GM12878 (cell line): ENCODE measurements around the gene BCAN. TPM values are rescaled to one million over a fixed set of nuclear protein-coding genes. Genes with fewer than 3 reads are reported as not detected.

Experiments used
- ASH2L ChIP-seq: fragments of 300-600, 200-600 bp; sonication (generic); IDR thresholded peaks from 2 replicates; pipeline ENCODE4 v1.6.1; 2017; ENCODE audit warnings: low read depth, mild to moderate bottlenecking, borderline replicate concordance
- ATF7 ChIP-seq: fragments of 450-650 bp; IDR thresholded peaks from 2 replicates; pipeline ENCODE4 v1.6.1; 2016; ENCODE audit warnings: low read depth, mild to moderate bottlenecking
- CHD2 ChIP-seq: IDR thresholded peaks from 2 replicates; pipeline ENCODE4 v1.6.1; 2011; ENCODE audit warnings: low read depth, low read length, improper control_type of control experiment, borderline replicate concordance
- CREB1 ChIP-seq: IDR thresholded peaks from 2 replicates; pipeline ENCODE4 v1.6.1; 2012; ENCODE audit warnings: low read depth, mild to moderate bottlenecking, inconsistent platforms
- ETV6 ChIP-seq, 2 experiments: fragments of 450-650 bp in 1 of 2; IDR thresholded peaks in 1 of 2; conservative IDR thresholded peaks in 1 of 2; 2 replicates each; pipeline ENCODE4 v1.6.1; 2014; ENCODE audit warnings: antibody characterized with exemption in 1 of 2, borderline replicate concordance in 1 of 2, low read depth in 1 of 2, mild to moderate bottlenecking in 1 of 2, moderate library complexity in 1 of 2
- FOXM1 ChIP-seq: IDR thresholded peaks from 2 replicates; pipeline ENCODE4 v1.6.1; 2012; ENCODE audit warnings: low read depth, mild to moderate bottlenecking, inconsistent platforms, low read length, moderate library complexity
- GATAD2B ChIP-seq: fragments of 450-650 bp; conservative IDR thresholded peaks from 2 replicates; pipeline ENCODE4 v1.6.1; 2017; ENCODE audit warnings: low read depth, mild to moderate bottlenecking, moderate library complexity
- HDGF ChIP-seq: fragments of 450-650 bp; IDR thresholded peaks from 2 replicates; pipeline ENCODE4 v1.6.1; 2016; ENCODE audit warnings: antibody characterized with exemption
- IKZF1 ChIP-seq: fragments of 450-650 bp; conservative IDR thresholded peaks from 2 replicates; pipeline ENCODE4 v1.6.1; 2017; ENCODE audit warnings: antibody characterized with exemption, mild to moderate bottlenecking
- JUNB ChIP-seq: IDR thresholded peaks from 2 replicates; pipeline ENCODE4 v1.6.1; 2016; ENCODE audit warnings: antibody characterized with exemption, mild to moderate bottlenecking
- PAX8 ChIP-seq: fragments of 450-650 bp; IDR thresholded peaks from 2 replicates; pipeline ENCODE4 v1.6.1; 2017; ENCODE audit warnings: mild to moderate bottlenecking, moderate library complexity
- RAD21 ChIP-seq: IDR thresholded peaks from 2 replicates; pipeline ENCODE4 v1.6.1; 2011; ENCODE audit warnings: mild to moderate bottlenecking, low read depth, low read length, moderate library complexity; ENCODE audit not compliant: insufficient read depth
- RCOR1 ChIP-seq: conservative IDR thresholded peaks from 2 replicates; pipeline ENCODE4 v1.6.1; 2012; ENCODE audit warnings: low read depth, low read length, improper control_type of control experiment
- RELA ChIP-seq: fragments of 450-650 bp; IDR thresholded peaks from 2 replicates; pipeline ENCODE4 v1.8.0; 2014; ENCODE audit warnings: borderline replicate concordance; ENCODE audit not compliant: partially characterized antibody
- SMC3 ChIP-seq: IDR thresholded peaks from 2 replicates; pipeline ENCODE4 v1.6.1; 2011; ENCODE audit warnings: low read length, improper control_type of control experiment, borderline replicate concordance
- polyA plus RNA-seq, 11 experiments: library from polyadenylated mRNA; depleted of rRNA in 4 of 11; unstranded in 6 of 11; stranded (reverse) in 5 of 11; fragments of >200 nt; fragmentation: Nextera tagmentation in 4 of 11; fragmentation: Illumina TruSeq in 1 of 11; extraction: Ambion mirVana in 4 of 11; extraction: Trizol in 1 of 11; gene quantifications; 1 replicate in 1 of 11; 2 replicates in 10 of 11; pipeline versions ENCODE4 v1.2.1 to v1.2.3, GENCODE V29; 2011 to 2016; ENCODE audit warnings: inconsistent platforms in 2 of 11, missing spikeins in 2 of 11, low read depth in 1 of 11
- total RNA-seq, 4 experiments: library from RNA; depleted of rRNA in 3 of 4; stranded (reverse); fragments of >200 nt in 3 of 4; fragmentation: Illumina TruSeq in 1 of 4; extraction: Trizol in 1 of 4; gene quantifications; 2 replicates each; pipeline versions ENCODE4 v1.2.1 to v1.2.3, GENCODE V29; 2013 to 2021
- TF ChIP-seq, protein P1 (sequence below), 3 experiments: IDR thresholded peaks in 2 of 3; conservative IDR thresholded peaks in 1 of 3; 2 replicates each; pipeline ENCODE4 v1.5.1; 2011; ENCODE audit warnings: low read depth in 3 of 3, low read length in 3 of 3, mild to moderate bottlenecking in 3 of 3, control low read depth in 2 of 3, moderate library complexity in 2 of 3, inconsistent platforms in 1 of 3, mixed read lengths in 1 of 3; ENCODE audit not compliant: control insufficient read depth in 2 of 3, insufficient read depth in 1 of 3; ENCODE audit errors: extremely low read depth in 1 of 3
- TF ChIP-seq, protein P2 (sequence below): fragments of 450-650 bp; IDR thresholded peaks from 2 replicates; pipeline ENCODE4 v1.6.1; 2017; ENCODE audit warnings: mild to moderate bottlenecking, low read depth, inconsistent platforms; ENCODE audit not compliant: poor library complexity, severe bottlenecking
- TF ChIP-seq, protein P3 (sequence below): fragments of 450-650 bp; IDR thresholded peaks from 2 replicates; pipeline ENCODE4 v1.6.1; 2017; ENCODE audit warnings: mild to moderate bottlenecking, moderate library complexity

BCAN gene
- total and polyA plus RNA-seq, 10 of the 15 experiments (the other 5 are each of a cell fraction or from before 2014, with no cell fraction given): 0.05 to 1.3 (median 0.18) TPM; not detected in 1

DNA sequence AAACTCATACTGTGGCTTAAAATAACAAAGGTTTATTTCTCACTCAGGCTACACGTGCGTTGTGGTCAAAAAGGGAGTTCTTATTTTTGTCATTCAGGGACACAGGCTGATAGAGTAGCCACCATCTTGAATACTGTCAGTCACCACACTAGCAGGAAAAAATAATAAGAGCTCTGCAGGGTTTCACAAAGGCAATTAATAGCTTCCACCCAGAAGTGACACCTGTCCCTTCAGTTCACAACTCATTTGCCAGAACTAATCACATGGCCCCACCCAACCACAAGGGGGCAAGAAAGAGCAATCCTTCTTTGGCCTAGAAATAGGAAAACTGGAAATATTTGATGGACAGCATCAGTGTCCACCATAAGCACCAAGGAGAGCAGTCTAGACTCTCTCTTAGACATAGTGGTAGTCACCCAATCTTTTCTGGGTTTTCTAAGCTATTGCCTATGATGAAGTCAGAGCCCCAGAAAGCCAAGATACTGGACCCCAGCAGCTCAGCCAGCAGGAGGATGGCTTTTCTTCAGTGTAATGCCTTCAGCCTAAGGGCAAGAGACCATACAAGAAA is 14.5 kb upstream of the BCAN start (continued):
- TF ChIP-seq, protein P1, sequence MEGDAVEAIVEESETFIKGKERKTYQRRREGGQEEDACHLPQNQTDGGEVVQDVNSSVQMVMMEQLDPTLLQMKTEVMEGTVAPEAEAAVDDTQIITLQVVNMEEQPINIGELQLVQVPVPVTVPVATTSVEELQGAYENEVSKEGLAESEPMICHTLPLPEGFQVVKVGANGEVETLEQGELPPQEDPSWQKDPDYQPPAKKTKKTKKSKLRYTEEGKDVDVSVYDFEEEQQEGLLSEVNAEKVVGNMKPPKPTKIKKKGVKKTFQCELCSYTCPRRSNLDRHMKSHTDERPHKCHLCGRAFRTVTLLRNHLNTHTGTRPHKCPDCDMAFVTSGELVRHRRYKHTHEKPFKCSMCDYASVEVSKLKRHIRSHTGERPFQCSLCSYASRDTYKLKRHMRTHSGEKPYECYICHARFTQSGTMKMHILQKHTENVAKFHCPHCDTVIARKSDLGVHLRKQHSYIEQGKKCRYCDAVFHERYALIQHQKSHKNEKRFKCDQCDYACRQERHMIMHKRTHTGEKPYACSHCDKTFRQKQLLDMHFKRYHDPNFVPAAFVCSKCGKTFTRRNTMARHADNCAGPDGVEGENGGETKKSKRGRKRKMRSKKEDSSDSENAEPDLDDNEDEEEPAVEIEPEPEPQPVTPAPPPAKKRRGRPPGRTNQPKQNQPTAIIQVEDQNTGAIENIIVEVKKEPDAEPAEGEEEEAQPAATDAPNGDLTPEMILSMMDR (IDR thresholded peaks at IDR 0.05 in 2 of 3, conservative IDR thresholded peaks at IDR 0.05 in 1 of 3; ENCODE audit: control insufficient read depth in 2 of 3, extremely low read depth in 1 of 3, insufficient read depth in 1 of 3, low read depth in 3 of 3, low read length in 3 of 3): peak; percentile 61 to 68 (median 67)
- no peak for TF ChIP-seq ETV6 (conservative IDR thresholded peaks at IDR 0.05 in 1 of 2, IDR thresholded peaks at IDR 0.05 in 1 of 2; ENCODE audit: borderline replicate concordance in 1 of 2, low read depth in 1 of 2)
- TF ChIP-seq ATF7: no peak
- no peak for TF ChIP-seq HDGF
- TF ChIP-seq FOXM1: no peak
- no peak for TF ChIP-seq GATAD2B
- TF ChIP-seq RAD21: peak; percentile 59
- no peak for TF ChIP-seq PAX8
- no peak for TF ChIP-seq RELA
- TF ChIP-seq IKZF1: peak; percentile 25; the same call in 1 of the 2 replicates
- no peak for TF ChIP-seq RCOR1
- TF ChIP-seq, protein P2, sequence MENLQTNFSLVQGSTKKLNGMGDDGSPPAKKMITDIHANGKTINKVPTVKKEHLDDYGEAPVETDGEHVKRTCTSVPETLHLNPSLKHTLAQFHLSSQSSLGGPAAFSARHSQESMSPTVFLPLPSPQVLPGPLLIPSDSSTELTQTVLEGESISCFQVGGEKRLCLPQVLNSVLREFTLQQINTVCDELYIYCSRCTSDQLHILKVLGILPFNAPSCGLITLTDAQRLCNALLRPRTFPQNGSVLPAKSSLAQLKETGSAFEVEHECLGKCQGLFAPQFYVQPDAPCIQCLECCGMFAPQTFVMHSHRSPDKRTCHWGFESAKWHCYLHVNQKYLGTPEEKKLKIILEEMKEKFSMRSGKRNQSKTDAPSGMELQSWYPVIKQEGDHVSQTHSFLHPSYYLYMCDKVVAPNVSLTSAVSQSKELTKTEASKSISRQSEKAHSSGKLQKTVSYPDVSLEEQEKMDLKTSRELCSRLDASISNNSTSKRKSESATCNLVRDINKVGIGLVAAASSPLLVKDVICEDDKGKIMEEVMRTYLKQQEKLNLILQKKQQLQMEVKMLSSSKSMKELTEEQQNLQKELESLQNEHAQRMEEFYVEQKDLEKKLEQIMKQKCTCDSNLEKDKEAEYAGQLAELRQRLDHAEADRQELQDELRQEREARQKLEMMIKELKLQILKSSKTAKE: no peak
- TF ChIP-seq ASH2L: no peak
- TF ChIP-seq SMC3: peak; percentile 53; the same call in 1 of the 2 replicates
- no peak for TF ChIP-seq CHD2
- TF ChIP-seq, protein P3, sequence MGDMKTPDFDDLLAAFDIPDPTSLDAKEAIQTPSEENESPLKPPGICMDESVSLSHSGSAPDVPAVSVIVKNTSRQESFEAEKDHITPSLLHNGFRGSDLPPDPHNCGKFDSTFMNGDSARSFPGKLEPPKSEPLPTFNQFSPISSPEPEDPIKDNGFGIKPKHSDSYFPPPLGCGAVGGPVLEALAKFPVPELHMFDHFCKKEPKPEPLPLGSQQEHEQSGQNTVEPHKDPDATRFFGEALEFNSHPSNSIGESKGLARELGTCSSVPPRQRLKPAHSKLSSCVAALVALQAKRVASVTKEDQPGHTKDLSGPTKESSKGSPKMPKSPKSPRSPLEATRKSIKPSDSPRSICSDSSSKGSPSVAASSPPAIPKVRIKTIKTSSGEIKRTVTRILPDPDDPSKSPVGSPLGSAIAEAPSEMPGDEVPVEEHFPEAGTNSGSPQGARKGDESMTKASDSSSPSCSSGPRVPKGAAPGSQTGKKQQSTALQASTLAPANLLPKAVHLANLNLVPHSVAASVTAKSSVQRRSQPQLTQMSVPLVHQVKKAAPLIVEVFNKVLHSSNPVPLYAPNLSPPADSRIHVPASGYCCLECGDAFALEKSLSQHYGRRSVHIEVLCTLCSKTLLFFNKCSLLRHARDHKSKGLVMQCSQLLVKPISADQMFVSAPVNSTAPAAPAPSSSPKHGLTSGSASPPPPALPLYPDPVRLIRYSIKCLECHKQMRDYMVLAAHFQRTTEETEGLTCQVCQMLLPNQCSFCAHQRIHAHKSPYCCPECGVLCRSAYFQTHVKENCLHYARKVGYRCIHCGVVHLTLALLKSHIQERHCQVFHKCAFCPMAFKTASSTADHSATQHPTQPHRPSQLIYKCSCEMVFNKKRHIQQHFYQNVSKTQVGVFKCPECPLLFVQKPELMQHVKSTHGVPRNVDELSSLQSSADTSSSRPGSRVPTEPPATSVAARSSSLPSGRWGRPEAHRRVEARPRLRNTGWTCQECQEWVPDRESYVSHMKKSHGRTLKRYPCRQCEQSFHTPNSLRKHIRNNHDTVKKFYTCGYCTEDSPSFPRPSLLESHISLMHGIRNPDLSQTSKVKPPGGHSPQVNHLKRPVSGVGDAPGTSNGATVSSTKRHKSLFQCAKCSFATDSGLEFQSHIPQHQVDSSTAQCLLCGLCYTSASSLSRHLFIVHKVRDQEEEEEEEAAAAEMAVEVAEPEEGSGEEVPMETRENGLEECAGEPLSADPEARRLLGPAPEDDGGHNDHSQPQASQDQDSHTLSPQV: no peak
- no peak for TF ChIP-seq JUNB
- TF ChIP-seq CREB1: no peak
